Stimulated activated CD8-positive, alpha-beta memory T cell treated with anti-CD3 and anti-CD28 coated beads, Interleukin-7, amount 100 ng/mL, for 1 hour (primary cell): ENCODE results near the gene CD81.

Experiments used
- DNase-seq, 2 donors: peaks; one replicate each; pipeline ENCODE4 v3.0.0-alpha.2; 2020; ENCODE audit warnings: low read depth in 2 of 2

CD81 gene

GRCh38 chr11:2375964-2376551 is 1.1 kb upstream of the CD81 start:
- DNase-seq: no peak

GRCh38 chr11:2377511-2378443 is 667 bp downstream of the CD81 start:
- peak in 1 of 2 donors; percentile 31 for DNase-seq

GRCh38 chr11:2378527-2379210 is 1.6 kb downstream of the CD81 start:
- DNase-seq: no peak

GRCh38 chr11:2379466-2380174 is 2.5 kb downstream of the CD81 start:
- no peak for DNase-seq

- no peak for DNase-seq
Observed at GRCh38 chr11:2380396-2380795, 3.3 kb downstream of the CD81 start.

GRCh38 chr11:2380807-2381350 is 3.8 kb downstream of the CD81 start:
- DNase-seq: no peak

GRCh38 chr11:2381494-2382128 is 4.5 kb downstream of the CD81 start:
- DNase-seq: no peak

GRCh38 chr11:2382129-2382517 is 5.0 kb downstream of the CD81 start:
- no peak for DNase-seq

GRCh38 chr11:2382936-2383851 is 6.1 kb downstream of the CD81 start:
- no peak for DNase-seq

- no peak for DNase-seq
Observed at GRCh38 chr11:2383852-2384804, 7.0 kb downstream of the CD81 start.

- no peak for DNase-seq
Observed at GRCh38 chr11:2385156-2386151, 8.3 kb downstream of the CD81 start.

GRCh38 chr11:2386591-2386990 is 9.5 kb downstream of the CD81 start:
- DNase-seq: no peak

- no peak for DNase-seq
Observed at GRCh38 chr11:2387266-2387987, 10.3 kb downstream of the CD81 start.

- no peak for DNase-seq
Observed at GRCh38 chr11:2388431-2389376, 11.6 kb downstream of the CD81 start.

GRCh38 chr11:2389377-2390026 is 12.4 kb downstream of the CD81 start:
- DNase-seq: no peak
